Stimulated activated CD8-positive, alpha-beta memory T cell treated with anti-CD3 and anti-CD28 coated beads, Interleukin-7, amount 100 ng/mL, for 4 hours (primary cell): ENCODE data around the gene DCHS2.

ENCODE experiments used
- DNase-seq, 2 donors: peaks; one replicate each; pipeline ENCODE4 v3.0.0-alpha.2; 2020; ENCODE audit warnings: low read depth in 2 of 2

Gene DCHS2

GRCh38 chr4:154317201-154317999, 174.2 kb downstream of the DCHS2 start:
- DNase-seq = no peak

- no peak for DNase-seq
Measured at GRCh38 chr4:154315741-154316140, 175.9 kb downstream of the DCHS2 start.

- no peak for DNase-seq
Measured at GRCh38 chr4:154314248-154314647, 177.4 kb downstream of the DCHS2 start.

GRCh38 chr4:154313004-154313585, 178.5 kb downstream of the DCHS2 start:
- no peak for DNase-seq

GRCh38 chr4:154312246-154312645, 179.4 kb downstream of the DCHS2 start:
- no peak for DNase-seq

- DNase-seq = no peak
Measured at GRCh38 chr4:154310578-154310977, 181.0 kb downstream of the DCHS2 start.

- no peak for DNase-seq
Measured at GRCh38 chr4:154308207-154308606, 183.4 kb downstream of the DCHS2 start.

- DNase-seq = no peak
Measured at GRCh38 chr4:154307451-154307850, 184.1 kb downstream of the DCHS2 start.

GRCh38 chr4:154305616-154306015, 186.0 kb downstream of the DCHS2 start:
- no peak for DNase-seq

GRCh38 chr4:154304679-154305078, 186.9 kb downstream of the DCHS2 start:
- no peak for DNase-seq

- DNase-seq = no peak
Measured at GRCh38 chr4:154294652-154295350, 196.8 kb downstream of the DCHS2 start.

GRCh38 chr4:154293427-154293826, 198.2 kb downstream of the DCHS2 start:
- DNase-seq = no peak

- DNase-seq = no peak
Measured at GRCh38 chr4:154292589-154292988, 199.0 kb downstream of the DCHS2 start.

GRCh38 chr4:154277172-154277571, 214.4 kb downstream of the DCHS2 start:
- no peak for DNase-seq

GRCh38 chr4:154276496-154276895, 215.1 kb downstream of the DCHS2 start:
- no peak for DNase-seq

- no peak for DNase-seq
Measured at GRCh38 chr4:154254999-154255398, 236.6 kb downstream of the DCHS2 start.

- DNase-seq = no peak
Measured at GRCh38 chr4:154234576-154234975, 257.0 kb downstream of the DCHS2 start.

GRCh38 chr4:154231806-154232478, 259.7 kb downstream of the DCHS2 start:
- DNase-seq = no peak

- no peak for DNase-seq
Measured at GRCh38 chr4:154230723-154231122, 260.9 kb downstream of the DCHS2 start.

GRCh38 chr4:154230091-154230490, 261.5 kb downstream of the DCHS2 start:
- DNase-seq = no peak

- DNase-seq = no peak
Measured at GRCh38 chr4:154222875-154223274, 268.7 kb downstream of the DCHS2 start.

- DNase-seq = no peak
Measured at GRCh38 chr4:154218051-154218450, 273.5 kb downstream of the DCHS2 start.
